Activated CD8-positive, alpha-beta memory T cell treated with anti-CD3 and anti-CD28 coated beads for 24 hours (primary cell): ENCODE data around the gene ECI2.
"Not testable (repeated sequence)": the region's sequence is repeated elsewhere in the genome, so short reads cannot be mapped to it uniquely, and the experiment has no call there.

Experiments used
- DNase-seq: peaks from one replicate; pipeline ENCODE4 v3.0.0-alpha.2; 2020

ECI2 gene

DNA sequence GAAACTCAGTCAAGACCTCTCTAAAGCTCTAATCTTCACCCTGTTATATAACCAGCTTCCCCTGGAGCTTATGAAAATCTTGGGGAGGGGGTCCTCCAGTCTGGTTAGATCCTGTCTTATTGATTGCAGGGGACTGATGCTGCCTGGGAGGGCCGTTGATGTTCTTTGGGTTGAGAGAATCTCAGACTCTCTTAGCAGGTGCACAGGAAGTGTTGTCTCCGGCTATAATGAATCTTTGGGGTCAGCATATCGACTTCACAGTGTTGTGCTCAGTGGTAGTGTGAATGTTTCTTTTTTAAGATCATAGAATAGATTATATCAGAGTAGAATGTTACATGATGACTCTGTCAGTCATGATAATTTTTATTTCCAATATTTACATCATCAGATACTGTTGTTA is 2.8 kb upstream of the ECI2 start:
- DNase-seq: no peak

- no peak for DNase-seq
Measured at GRCh38 chr6:4136354-4136831, 1.0 kb upstream of the ECI2 start.

DNA sequence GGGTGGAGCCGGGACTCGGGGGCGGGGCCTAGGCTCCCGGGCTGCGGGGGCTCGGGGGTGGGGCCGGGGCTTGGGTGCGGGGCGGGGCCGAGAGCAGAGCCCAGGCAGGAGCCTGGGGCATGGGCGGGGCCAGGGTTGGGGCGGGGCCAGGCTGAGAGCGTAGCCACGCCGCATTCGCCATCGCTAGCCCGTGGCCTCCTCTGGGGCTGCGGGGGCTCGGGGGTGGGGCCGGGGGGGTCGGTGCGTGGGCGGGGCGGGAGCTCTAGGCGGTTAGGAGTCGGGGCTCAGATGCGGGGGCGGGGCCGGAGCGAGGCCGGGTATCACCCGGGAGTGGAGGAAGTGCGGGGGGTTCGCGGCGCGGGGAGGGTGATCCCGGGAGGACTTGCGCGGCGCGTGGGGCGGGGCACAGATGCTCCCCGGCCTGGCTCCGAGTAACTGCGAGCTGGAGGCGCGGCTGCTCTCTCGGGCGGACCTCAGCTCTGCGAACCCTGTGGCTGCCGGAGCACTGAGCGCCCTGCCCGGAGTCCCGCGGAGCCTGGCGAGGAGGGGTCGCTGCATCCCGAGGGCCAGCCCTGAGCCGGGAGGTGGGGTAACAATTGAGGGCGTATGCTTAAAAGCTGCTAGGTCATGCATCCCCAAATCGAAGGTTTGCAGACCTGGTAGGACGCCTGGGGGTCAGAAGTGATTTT is 434 bp upstream of the ECI2 start:
- peak; percentile 97 for DNase-seq

DNA sequence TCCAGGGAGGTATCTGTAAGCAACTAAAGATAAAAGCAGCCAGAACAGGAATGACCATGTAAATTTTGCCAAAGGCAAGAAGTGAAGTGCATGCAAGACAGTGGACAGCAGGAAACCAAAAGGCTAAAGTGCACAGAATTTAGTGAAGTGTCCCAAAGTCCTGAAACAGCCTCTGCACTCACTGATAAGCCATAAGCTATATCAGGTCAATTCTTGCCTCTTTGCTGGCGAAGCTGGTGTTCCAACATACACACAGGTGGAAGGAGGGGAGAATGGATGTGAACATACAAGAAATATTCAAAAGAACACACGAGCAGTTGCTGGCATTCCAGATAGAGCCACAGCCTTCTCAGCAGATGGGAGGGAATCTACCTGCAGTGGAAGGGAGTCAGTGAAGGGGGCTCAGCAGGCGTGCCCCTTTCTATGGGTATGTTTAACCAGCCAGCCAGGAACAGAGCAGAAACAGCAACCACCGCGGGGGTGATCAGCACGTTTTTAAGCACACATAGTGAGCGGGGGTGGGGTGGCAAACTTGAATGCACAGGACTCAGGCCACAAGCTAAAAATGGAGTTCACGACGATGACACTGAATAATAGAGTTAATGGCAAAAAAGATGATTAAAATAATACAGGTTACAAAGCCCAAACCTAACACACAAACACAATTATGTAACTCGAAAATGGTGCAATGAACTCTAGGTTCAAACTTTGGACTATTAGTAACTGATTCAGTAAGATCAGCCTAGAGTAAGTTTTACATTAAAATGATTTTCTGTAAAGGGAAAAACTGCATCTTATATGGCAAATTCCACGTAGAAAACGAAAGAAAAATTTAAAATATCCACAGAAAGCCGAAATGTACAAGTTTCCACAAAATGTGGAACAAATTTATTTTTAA is 1.2 kb downstream of the ECI2 start:
- DNase-seq: peak; percentile 70

DNA sequence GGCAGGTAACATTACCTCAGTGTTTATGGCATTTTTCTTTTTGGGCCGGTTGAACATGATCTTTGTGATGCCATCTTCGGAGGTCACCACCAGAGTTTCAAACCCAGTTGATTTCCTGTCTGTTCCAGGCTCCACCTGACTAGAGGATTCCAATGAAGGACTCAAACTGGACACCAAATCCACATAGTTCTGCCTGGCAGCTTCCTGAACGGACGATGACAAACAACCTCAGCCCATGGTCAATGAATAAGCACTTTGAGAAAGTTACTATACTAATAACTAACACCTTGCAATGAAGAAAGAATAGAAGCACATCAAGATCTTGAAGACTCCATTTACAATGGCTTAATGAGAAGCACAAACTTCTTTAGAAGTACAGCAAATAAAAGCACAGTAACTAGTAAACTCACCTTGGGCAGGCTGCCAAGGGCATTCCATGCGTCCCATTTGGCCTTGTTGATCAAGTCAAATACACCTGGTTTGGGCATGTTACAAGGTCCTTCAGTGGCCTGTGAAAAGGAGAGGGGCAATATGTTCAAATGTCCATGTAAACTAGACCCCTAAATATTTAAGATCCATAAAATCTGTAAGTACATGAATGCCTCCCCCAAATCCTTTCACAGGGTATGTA is 4.9 kb downstream of the ECI2 start:
- DNase-seq: no peak

GRCh38 chr6:4129446-4129845 is 5.9 kb downstream of the ECI2 start:
- DNase-seq: no peak

GRCh38 chr6:4128748-4129147 is 6.6 kb downstream of the ECI2 start:
- DNase-seq: no peak

DNA sequence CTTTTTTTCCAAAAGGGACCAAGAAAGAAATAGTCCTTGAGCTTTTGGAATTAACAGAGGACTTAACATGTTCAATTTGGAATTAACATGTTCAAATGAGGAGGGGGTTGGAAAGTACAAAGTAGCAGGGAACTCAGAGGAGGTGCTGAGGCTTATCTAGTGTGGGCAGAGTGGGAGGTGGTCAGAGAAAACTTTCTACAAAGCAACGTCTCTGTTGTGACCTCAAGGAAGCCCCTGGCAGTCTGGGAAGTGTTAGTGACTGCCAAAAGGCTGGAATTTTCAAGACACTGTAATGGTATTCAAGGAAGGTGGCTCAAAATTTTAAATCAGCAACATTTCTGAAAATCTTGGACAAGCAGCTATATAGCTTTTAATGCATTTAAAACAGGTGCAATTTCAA is 7.3 kb downstream of the ECI2 start:
- DNase-seq: no peak

DNA sequence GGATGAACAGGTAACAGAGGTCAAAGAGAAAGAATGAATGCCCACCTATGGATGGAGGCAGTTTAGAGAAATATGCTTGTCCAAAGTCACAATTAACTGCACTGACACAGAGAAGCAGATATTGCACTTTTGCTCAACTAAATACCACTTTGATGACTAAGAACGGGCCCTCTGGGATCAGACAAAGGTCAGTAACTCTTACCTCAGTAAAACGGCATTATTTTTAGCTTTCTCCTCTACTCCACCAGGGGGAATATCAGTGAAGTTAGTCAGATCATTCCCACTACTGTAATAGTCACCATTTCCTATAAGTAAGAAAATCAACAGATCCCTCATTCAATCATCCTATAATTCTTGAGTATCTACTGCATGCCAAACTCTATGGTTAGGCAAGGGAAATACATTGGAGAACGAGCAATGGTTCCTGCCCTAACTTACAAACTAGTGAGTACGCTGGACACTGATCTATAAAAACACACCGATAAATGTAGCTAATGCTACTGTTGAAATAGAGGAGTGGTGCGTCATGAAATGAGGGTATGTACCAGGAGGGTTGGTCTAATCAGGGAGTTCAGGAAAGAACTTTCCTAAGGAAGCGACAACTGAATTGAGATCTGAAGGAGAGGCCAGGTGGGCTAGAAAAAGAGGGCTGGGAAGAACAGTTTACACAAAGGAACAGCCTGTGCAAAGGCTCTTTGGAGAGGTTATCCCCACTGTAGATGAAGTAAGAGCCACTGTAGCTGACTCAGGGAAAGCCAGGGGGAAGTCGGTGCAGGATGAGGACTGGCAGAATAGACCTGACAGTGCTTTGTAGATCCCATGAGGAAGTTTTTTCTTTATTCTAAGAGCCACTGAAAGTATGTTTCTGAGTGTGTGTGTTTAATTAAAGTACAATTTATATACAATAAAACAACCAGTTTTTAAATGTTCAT is 9.2 kb downstream of the ECI2 start:
- DNase-seq: no peak

DNA sequence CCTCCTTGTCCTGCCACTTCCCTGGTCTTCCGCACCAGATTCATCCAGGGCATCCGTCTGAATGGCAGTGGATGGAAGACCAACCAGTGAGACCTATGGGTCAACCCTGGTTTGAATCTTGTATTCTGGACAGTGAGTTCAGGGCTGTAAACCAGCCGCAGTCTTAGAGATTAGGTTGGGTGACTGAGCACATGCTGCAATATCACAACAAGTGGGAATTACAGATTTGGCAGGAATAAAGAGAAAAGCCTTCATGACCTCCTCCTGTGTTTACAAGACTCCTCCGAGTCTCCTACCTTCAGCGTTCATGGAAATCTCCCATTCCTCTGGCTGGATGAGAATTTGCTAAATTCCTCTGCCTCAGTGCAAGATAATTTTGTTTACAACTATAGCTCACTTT is 9.9 kb downstream of the ECI2 start:
- DNase-seq: no peak

- DNase-seq: no peak
Measured at GRCh38 chr6:4124351-4124750, 11.0 kb downstream of the ECI2 start.

DNA sequence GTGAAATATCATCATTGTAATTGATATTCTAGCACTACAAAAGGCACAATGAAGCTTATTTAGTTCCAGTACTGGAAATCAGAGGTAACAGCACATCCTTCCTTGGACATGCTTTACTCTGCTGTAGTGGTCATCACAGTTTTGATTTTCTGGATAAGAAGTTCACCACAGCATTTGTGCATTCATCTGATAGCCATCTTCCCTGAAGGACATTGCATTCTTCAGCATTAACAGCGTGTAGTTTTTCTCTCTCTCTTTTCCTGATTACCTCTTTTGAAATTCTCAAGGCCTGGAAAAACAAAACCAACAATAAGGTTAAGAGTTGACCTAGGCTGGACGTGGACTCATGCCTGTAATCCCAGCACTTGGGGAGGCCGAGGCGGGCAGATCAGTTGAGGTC is 19.6 kb downstream of the ECI2 start:
- no peak for DNase-seq

GRCh38 chr6:4114123-4114522 is 21.3 kb downstream of the ECI2 start:
- no peak for DNase-seq

DNA sequence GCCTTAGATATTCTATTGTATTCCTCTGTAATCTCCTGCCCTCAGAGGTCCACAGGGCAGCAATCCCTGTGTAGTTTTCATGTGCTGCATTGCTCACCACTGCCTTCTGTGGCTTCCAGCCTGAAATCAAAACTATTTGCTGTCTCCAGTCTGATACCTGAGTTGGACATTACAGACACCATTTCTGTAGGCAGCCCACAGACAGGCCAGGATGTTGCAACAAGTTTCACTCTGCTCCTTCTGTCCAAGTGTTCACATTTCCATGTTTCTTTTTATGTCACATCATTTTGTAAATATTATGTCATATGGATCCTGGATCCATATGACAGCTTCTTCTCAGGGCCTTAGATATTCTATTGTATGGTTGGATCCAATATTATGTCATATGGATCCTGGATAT is 21.7 kb downstream of the ECI2 start:
- DNase-seq: no peak

DNA sequence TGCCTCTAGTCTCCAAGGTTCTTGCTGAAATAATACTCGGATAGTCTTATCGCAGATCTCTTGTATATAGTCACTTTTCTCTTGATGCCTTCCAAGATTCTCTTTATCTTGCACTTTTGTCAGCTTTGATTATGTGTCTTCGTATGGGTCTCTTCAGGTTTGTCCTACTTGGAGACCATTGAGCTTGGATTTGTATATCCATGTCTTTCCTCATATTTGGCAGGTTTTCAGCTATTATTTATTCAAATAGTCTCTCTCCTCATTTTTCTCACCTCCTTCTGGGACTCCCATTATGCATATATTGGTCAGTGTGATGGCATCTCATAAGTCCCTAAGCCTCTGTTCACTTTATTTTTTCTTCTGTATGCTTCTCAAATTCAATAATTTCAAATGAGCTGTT is 23.0 kb downstream of the ECI2 start:
- DNase-seq: no peak

- not testable (repeated sequence) for DNase-seq
Measured at GRCh38 chr6:4109363-4109815, 26.0 kb downstream of the ECI2 start.

- no peak for DNase-seq
Measured at GRCh38 chr6:4108561-4109093, 26.7 kb downstream of the ECI2 start.

GRCh38 chr6:4107873-4108272 is 27.5 kb downstream of the ECI2 start:
- DNase-seq: no peak

GRCh38 chr6:4105980-4106536 is 29.3 kb downstream of the ECI2 start:
- DNase-seq: no peak

DNA sequence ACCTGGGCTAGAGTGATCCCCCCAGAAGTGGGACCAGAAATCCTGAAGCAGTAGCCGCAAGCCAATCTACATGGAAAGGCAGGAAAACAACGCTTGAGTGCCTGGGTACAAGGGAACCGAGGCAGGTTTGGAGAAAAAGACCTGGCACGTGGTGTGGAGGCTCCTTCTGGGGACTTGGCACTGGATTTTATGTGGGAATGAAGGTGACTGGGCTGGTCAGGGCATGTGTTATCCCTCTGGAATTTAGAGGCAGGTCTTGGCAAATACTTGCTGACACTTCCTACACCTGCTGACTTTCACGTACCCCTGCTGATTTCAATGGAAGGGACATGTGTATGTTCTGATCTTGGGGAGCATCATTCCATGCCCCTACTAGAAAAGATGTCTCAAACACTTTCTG is 31.4 kb downstream of the ECI2 start:
- no peak for DNase-seq

GRCh38 chr6:4102687-4103244 is 32.6 kb downstream of the ECI2 start:
- no peak for DNase-seq

GRCh38 chr6:4101298-4101697 is 34.1 kb downstream of the ECI2 start:
- no peak for DNase-seq
